Measurements from ENCODE around the gene CCPG1. TPM values are rescaled to one million over a fixed set of nuclear protein-coding genes. Genes with fewer than 3 reads are reported as not detected.
"Not testable (repeated sequence)": the region's sequence is repeated elsewhere in the genome, so short reads cannot be mapped to it uniquely, and the experiment has no call there.

CCPG1 gene
- total RNA-seq (2014; rRNA removed; shearing (Covaris generic)): 5.4 and 6.2 TPM in 2 replicates

GRCh38 chr15:55408012-55408928, at the start of gene CCPG1, which contains the start of gene PIERCE2:
CCPG1 (minus strand) TSS chr15:55408359; CDS start chr15:55389424, 18,935 bp downstream.
PIERCE2 (plus strand) TSS chr15:55408495; CDS start chr15:55408769, 274 bp downstream.
- Histone ChIP-seq H3K4me3 (peak within 1 kb of the TSS; percentile 69), H3K4me1 (no peaks in the 10 kb centered on the region), H3K27ac (peak within 1 kb of the TSS; percentile 29), H3K9me3 (replicated peaks) (no peaks in the 10 kb centered on the region), H3K36me3 (no peaks in the 10 kb centered on the region), H3K27me3 (no peaks in the 10 kb centered on the region)
- peak; percentile 95 for DNase-seq

DNA sequence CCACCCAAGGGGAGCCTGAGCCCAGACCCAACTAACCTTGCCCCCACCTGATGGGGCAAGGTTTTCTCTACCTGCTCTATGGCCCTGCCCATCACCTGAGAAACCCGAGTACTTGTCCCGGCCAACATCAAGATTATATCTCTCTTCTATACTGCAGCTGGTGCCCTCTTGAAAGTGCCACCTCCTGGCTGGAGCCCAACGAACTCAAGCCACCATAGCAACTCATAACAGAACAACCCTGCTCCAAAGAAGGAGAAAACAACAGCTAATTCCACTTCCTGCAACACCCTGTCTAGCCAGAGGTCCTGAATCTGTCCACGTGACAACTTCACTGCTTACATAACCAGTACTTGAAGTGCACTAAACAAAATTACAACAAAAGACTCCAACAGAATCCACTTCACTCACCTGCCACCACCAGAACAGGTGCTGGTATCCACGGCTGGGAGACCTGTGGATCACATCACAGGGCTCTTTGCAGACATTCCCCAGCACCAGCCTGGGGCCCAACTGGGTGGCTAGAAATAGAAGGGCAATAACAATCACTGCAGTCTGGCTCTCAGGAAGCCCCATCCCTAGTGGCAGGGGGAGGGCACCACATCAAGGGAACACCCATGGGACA, 49.4 kb upstream of the CCPG1 start:
- H3K9me3 ChIP-seq (replicated peaks): no peaks in the 10 kb centered on the region
- H3K4me3 ChIP-seq: no peak overlapping the region
- no peaks in the 10 kb centered on the region for H3K27me3 ChIP-seq
- no peak for DNase-seq
- no peak overlapping the region for H3K27ac ChIP-seq
- H3K4me1 ChIP-seq: no peaks in the 10 kb centered on the region
- H3K36me3 ChIP-seq: no peaks in the 10 kb centered on the region

GRCh38 chr15:55447030-55447394, 38.9 kb upstream of the CCPG1 start:
- not testable (repeated sequence) for H3K27ac ChIP-seq; H3K4me1 ChIP-seq; DNase-seq; H3K36me3 ChIP-seq; H3K9me3 ChIP-seq (replicated peaks); H3K27me3 ChIP-seq; H3K4me3 ChIP-seq

DNA sequence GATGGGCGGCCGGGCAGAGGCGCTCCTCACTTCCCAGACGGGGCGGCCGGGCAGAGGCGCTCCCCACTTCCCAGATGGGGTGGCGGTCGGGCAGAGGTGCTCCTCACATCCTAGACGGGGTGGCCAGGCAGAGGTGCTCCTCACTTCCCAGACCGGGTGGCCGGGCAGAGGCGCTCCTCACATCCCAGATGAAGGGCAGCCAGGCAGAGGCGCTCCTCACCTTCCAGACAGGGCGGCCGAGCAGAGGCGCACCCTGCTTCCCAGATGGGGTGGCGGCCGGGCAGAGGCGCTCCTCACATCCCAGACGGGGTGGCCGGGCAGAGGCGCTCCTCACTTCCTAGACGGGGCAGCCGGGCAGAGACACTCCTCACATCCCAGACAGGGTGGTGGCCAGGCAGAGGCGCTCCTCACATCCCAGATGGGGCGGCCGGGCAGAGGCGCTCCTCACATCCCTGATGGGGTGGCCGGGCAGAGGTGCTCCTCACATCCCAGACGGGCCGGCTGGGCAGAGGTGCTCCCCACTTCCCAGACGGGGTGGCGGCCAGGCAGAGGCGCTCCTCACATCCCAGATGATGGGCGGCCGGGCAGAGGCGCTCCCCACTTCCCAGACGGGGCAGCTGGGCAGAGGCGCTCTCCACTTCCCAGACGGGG, 38.3 kb upstream of the CCPG1 start:
- not testable (repeated sequence) for H3K27ac ChIP-seq; H3K9me3 ChIP-seq (replicated peaks); H3K4me3 ChIP-seq; H3K4me1 ChIP-seq; H3K27me3 ChIP-seq; DNase-seq; H3K36me3 ChIP-seq

- H3K36me3 ChIP-seq; DNase-seq; H3K4me3 ChIP-seq; H3K4me1 ChIP-seq; H3K27me3 ChIP-seq; H3K27ac ChIP-seq; H3K9me3 ChIP-seq (replicated peaks): not testable (repeated sequence)
These were observed 37.8 kb upstream of the CCPG1 start for GRCh38 chr15:55445936-55446335.

DNA sequence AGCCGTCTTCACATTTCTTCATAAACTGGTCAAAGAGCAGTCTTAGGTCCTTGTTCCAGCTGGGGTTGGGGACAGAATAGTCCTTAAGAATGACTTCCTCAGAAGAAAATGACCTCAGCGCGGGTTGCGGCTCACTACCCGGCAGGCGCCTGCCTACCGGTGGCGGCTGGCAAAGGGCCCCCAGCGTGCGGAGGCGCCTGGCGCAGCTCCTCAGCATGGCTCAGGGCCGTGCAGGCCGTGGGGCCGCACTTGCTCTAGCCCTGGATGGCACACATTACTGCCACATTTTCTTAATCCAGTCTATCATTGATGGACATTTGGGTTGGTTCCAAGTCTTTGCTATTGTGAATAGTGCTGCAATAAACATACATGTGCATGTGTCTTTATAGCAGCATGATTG, 35.0 kb upstream of the CCPG1 start:
- not testable (repeated sequence) for H3K4me1 ChIP-seq; DNase-seq; H3K9me3 ChIP-seq (replicated peaks); H3K27ac ChIP-seq; H3K27me3 ChIP-seq; H3K4me3 ChIP-seq; H3K36me3 ChIP-seq

DNA sequence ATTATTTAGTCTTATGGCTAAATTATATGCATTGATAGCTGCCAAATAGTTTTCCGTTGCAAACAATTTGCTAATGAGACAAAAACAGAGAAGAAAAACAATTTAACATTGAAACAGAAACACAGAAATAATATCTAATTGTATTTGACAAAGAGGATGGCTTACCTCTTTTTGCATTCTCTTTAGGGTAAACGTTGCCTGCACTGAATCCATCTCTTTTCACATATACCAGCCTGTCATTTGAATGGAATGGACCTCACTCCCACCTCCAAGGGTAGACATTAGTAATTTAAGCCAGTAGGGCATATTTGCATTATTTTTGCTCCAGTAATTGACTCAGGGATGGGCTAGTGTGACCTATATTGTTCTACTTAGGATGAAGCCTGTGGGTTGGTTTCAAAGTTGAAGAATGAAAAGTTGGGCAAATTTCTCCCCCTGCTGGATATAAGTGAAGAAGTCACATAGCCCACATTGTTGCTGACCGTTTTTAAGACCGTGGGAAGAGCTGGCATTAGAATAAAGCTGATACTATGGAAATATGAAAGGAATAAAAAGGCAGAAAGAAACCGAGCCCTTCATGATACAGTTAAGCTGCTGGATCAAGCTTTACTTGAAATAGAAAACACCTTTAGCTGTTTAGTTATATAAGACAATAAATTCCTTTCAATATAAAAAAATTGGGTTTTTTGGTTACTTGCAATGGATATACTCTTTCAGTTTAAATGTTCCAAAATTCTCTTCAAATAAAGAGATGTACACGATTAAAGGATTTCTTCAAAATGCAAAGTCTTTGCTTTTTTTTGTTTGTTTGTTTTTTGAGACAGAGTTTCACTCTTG, 27.0 kb upstream of the CCPG1 start:
- Histone ChIP-seq H3K4me3 (no peak overlapping the region), H3K27me3 (no peaks in the 10 kb centered on the region), H3K27ac (no peak overlapping the region), H3K4me1 (no peaks in the 10 kb centered on the region), H3K9me3 (replicated peaks) (no peaks in the 10 kb centered on the region), H3K36me3 (no peaks in the 10 kb centered on the region; the same call in 1 of the 2 replicates)
- DNase-seq: peak; percentile 16 to 76

- no peak overlapping the region for H3K27ac ChIP-seq
- no peaks in the 10 kb centered on the region for H3K4me1 ChIP-seq
- no peaks in the 10 kb centered on the region for H3K36me3 ChIP-seq
- no peaks in the 10 kb centered on the region; the same call in 1 of the 2 replicates for H3K9me3 ChIP-seq (replicated peaks)
- no peaks in the 10 kb centered on the region for H3K27me3 ChIP-seq
- H3K4me3 ChIP-seq: no peak overlapping the region
- DNase-seq: no peak
These were observed 13.9 kb upstream of the CCPG1 start for GRCh38 chr15:55422089-55422488.

GRCh38 chr15:55420171-55420866, 12.2 kb upstream of the CCPG1 start:
- no peak overlapping the region for H3K27ac ChIP-seq

GRCh38 chr15:55417678-55418077, 9.5 kb upstream of the CCPG1 start:
- not testable (repeated sequence) for H3K9me3 ChIP-seq (replicated peaks); H3K36me3 ChIP-seq; H3K27ac ChIP-seq; H3K4me3 ChIP-seq; H3K4me1 ChIP-seq; DNase-seq; H3K27me3 ChIP-seq

More at GRCh38 chr15:55420171-55420866, 12.2 kb upstream of the CCPG1 start:
- no peak for DNase-seq
- H3K36me3 ChIP-seq: no peaks in the 10 kb centered on the region
- H3K4me3 ChIP-seq: no peak overlapping the region
- H3K9me3 ChIP-seq (replicated peaks): no peaks in the 10 kb centered on the region
- H3K27me3 ChIP-seq: no peaks in the 10 kb centered on the region
- H3K4me1 ChIP-seq: no peaks in the 10 kb centered on the region

GRCh38 chr15:55408976-55409375, 817 bp upstream of the CCPG1 start:
- H3K4me1 ChIP-seq; H3K9me3 ChIP-seq (replicated peaks); H3K27me3 ChIP-seq; DNase-seq; H3K36me3 ChIP-seq: not testable (repeated sequence)
- H3K4me3 ChIP-seq: peak overlapping the region; percentile 69
- H3K27ac ChIP-seq: peak overlapping the region; percentile 24; the same call in 1 of the 2 replicates

DNA sequence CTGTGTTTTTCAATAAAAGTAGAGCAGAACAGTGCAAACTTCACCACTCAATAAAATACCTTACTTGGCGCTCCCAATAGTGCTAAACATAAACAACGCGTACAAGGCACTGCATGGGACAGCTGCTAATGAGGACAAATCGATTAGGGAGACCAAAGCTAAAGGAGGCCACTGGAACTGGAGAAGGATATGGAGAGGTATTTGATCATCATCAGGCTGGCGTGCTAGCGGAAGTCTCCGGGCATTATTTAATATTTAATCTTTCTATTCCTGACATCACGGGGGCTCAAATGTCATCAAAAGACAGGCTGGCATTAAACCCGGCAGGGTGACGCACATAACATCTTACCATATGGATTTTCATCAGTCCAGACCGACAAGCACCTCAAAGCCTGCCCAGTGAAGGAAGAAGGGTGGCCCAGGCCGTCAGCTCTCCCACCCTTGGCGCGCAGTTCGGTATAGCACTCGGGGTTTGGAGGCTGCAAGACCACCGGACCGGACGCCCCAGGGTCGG, 604 bp downstream of the CCPG1 start:
- DNase-seq: no peak
- H3K36me3 ChIP-seq: no peaks in the 10 kb centered on the region
- no peaks in the 10 kb centered on the region for H3K27me3 ChIP-seq
- H3K27ac ChIP-seq: peak overlapping the region; percentile 29
- H3K4me1 ChIP-seq: no peaks in the 10 kb centered on the region
- peak overlapping the region; percentile 69 for H3K4me3 ChIP-seq
- H3K9me3 ChIP-seq (replicated peaks): no peaks in the 10 kb centered on the region

GRCh38 chr15:55403531-55403930, 4.6 kb downstream of the CCPG1 start:
- no peak for DNase-seq
- Histone ChIP-seq H3K4me1 (no peaks in the 10 kb centered on the region), H3K4me3 (no peak overlapping the region), H3K27me3 (no peaks in the 10 kb centered on the region), H3K9me3 (replicated peaks) (no peaks in the 10 kb centered on the region), H3K27ac (no peak overlapping the region), H3K36me3 (no peaks in the 10 kb centered on the region)

- no peaks in the 10 kb centered on the region for H3K36me3 ChIP-seq
- no peak overlapping the region for H3K4me3 ChIP-seq
- H3K4me1 ChIP-seq: no peaks in the 10 kb centered on the region
- no peak overlapping the region for H3K27ac ChIP-seq
- DNase-seq: no peak
- no peaks in the 10 kb centered on the region for H3K27me3 ChIP-seq
- H3K9me3 ChIP-seq (replicated peaks): no peaks in the 10 kb centered on the region
These were observed 5.5 kb downstream of the CCPG1 start for GRCh38 chr15:55402707-55403106.

All from SJCRH30 (cell line).